ENCODE results near the gene ALPK3. TPM values are rescaled to one million over a fixed set of nuclear protein-coding genes. Genes with fewer than 3 reads are reported as not detected.

The ALPK3 gene
- total and polyA plus RNA-seq, 10 of the 15 experiments (the other 5 are each of a cell fraction or from before 2014, with no cell fraction given), result under 0.01 to 0.05 (median 0.02) TPM; not detected in 6

GRCh38 chr15:84907731-84908130, 90.6 kb downstream of the ALPK3 start:
- H3K9ac ChIP-seq (ENCODE audit: control insufficient read depth, insufficient read depth, low read length), result no peak overlapping the region
- no peak for ATAC-seq
- no TSS peak for BruUV-seq (replicated peaks)
- H3K27ac ChIP-seq (ENCODE audit: control insufficient read depth, insufficient read depth), result no peak overlapping the region
- ChIA-PET CTCF (interaction anchor here (0.7 to 1.7 kb wide), 4 partner anchors 9 to 316 kb away, joined by 3 read pairs; no protein-coding TSS in a partner anchor), POLR2A (no interaction called here), RAD21 (ENCODE audit: unreplicated experiment) (interaction anchor here (0.9 kb wide), 1 partner anchor 309 kb away, joined by 3 read pairs; no protein-coding TSS in a partner anchor), SMC1A (ENCODE audit: uncharacterized antibody, unreplicated experiment) (no interaction called here)
- no peak for FAIRE-seq
- H4K20me1 ChIP-seq (ENCODE audit: control insufficient read depth, insufficient read depth), result no peaks in the 10 kb centered on the region
- no peaks in the 10 kb centered on the region; the same call in 1 of the 2 replicates for H3K4me1 ChIP-seq (ENCODE audit: control insufficient read depth, insufficient read depth, low read length)
- H3K27me3 ChIP-seq (replicated peaks in 1 of 2; ENCODE audit: control insufficient read depth in 2 of 2, insufficient read depth in 2 of 2, low read length in 1 of 2), result no peaks in the 10 kb centered on the region
- no peak overlapping the region for H3K4me3 ChIP-seq
- no peaks in the 10 kb centered on the region for H3K79me2 ChIP-seq (ENCODE audit: control insufficient read depth, insufficient read depth, low read length)
- no peaks in the 10 kb centered on the region for H3K9me3 ChIP-seq (replicated peaks; ENCODE audit: control insufficient read depth, insufficient read depth, low read length)
- no peak overlapping the region for H3K4me2 ChIP-seq (ENCODE audit: control insufficient read depth, insufficient read depth)
- WGBS (ENCODE audit: insufficient coverage, insufficient replicate concordance, low lambda C conversion rate, missing lambda C conversion rate), result 60% methylated on average over 4 of the region's 4 CpGs
- in situ Hi-C loops (cut with MboI), result no loop called here
- no peak for TF ChIP-seq ZBTB4 (CRISPR knock-in tag; IDR thresholded peaks at IDR 0.05)
- no peak for TF ChIP-seq YBX1 (IDR thresholded peaks at IDR 0.05)
- no peak for TF ChIP-seq RB1 (IDR thresholded peaks at IDR 0.05; ENCODE audit: borderline replicate concordance)
- TF ChIP-seq CBX5 (IDR thresholded peaks at IDR 0.05; ENCODE audit: low read depth), result no peak
- TF ChIP-seq JUNB (IDR thresholded peaks at IDR 0.05), result no peak
- no peak for TF ChIP-seq CHD1 (IDR thresholded peaks at IDR 0.05; ENCODE audit: low read depth, low read length)
- TF ChIP-seq RUNX3 (IDR thresholded peaks at IDR 0.05; ENCODE audit: low read length), result no peak
- no peak for TF ChIP-seq ZNF622 (IDR thresholded peaks at IDR 0.05)
- TF ChIP-seq, protein P1, sequence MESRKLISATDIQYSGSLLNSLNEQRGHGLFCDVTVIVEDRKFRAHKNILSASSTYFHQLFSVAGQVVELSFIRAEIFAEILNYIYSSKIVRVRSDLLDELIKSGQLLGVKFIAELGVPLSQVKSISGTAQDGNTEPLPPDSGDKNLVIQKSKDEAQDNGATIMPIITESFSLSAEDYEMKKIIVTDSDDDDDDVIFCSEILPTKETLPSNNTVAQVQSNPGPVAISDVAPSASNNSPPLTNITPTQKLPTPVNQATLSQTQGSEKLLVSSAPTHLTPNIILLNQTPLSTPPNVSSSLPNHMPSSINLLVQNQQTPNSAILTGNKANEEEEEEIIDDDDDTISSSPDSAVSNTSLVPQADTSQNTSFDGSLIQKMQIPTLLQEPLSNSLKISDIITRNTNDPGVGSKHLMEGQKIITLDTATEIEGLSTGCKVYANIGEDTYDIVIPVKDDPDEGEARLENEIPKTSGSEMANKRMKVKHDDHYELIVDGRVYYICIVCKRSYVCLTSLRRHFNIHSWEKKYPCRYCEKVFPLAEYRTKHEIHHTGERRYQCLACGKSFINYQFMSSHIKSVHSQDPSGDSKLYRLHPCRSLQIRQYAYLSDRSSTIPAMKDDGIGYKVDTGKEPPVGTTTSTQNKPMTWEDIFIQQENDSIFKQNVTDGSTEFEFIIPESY (IDR thresholded peaks at IDR 0.05), result no peak
- no peak for TF ChIP-seq ZNF592 (IDR thresholded peaks at IDR 0.05)
- no peak for TF ChIP-seq ZBTB11 (CRISPR knock-in tag; IDR thresholded peaks at IDR 0.05)
- no peak for TF ChIP-seq TBL1XR1 (IDR thresholded peaks at IDR 0.05; ENCODE audit: low read depth, low read length)
- no peak for DNase-seq (ENCODE audit: low read depth, low spot score)
- H3K36me3 ChIP-seq (ENCODE audit: control insufficient read depth in 2 of 2, insufficient read depth in 2 of 2, low read length in 1 of 2), result no peaks in the 10 kb centered on the region
- intact Hi-C loops (cut with micrococcal nuclease; ENCODE audit: unreplicated experiment), result no loop called here
- H2AFZ ChIP-seq (ENCODE audit: control insufficient read depth, low read depth, low read length), result no peak overlapping the region

All from GM12878 (cell line).